Mesendoderm (in vitro differentiated cells): ENCODE data around the gene TSPAN15.
A peak's percentile ranks its signal among the peaks of the same experiment; 100 is the strongest.

Source experiments
- DNase-seq: peaks from one replicate; pipeline ENCODE4 v3.0.0; 2013
- H2AK5ac ChIP-seq: 2 replicates; pipeline ENCODE4 v1.6.1; 2013; ENCODE audit warnings: low read length, inconsistent platforms
- H2BK120ac ChIP-seq: 2 replicates; pipeline ENCODE4 v1.6.1; 2013; ENCODE audit warnings: low read depth, mild to moderate bottlenecking, low read length, moderate library complexity, mixed read lengths
- H2BK15ac ChIP-seq: replicated peaks from 2 replicates; pipeline ENCODE4 v1.6.1; 2013; ENCODE audit warnings: low read depth, mild to moderate bottlenecking, moderate library complexity
- H2BK5ac ChIP-seq: 2 replicates; pipeline ENCODE4 v1.6.1; 2013; ENCODE audit warnings: low read length, inconsistent platforms
- H3K18ac ChIP-seq: 2 replicates; pipeline ENCODE4 v1.6.1; 2013; ENCODE audit warnings: mild to moderate bottlenecking, low read length, mixed read lengths
- H3K23ac ChIP-seq: one replicate; pipeline ENCODE4 v1.6.1; 2013; ENCODE audit warnings: low read length
- H3K27ac ChIP-seq: 2 replicates; pipeline ENCODE4 v1.5.1; 2013; ENCODE audit warnings: low read depth, mild to moderate bottlenecking, inconsistent platforms, low read length, moderate library complexity
- H3K27me3 ChIP-seq: 2 replicates; pipeline ENCODE4 v1.6.1; 2013; ENCODE audit warnings: low read length, control low read depth, mild to moderate bottlenecking, inconsistent platforms; ENCODE audit not compliant: insufficient read depth, poor library complexity
- H3K36me3 ChIP-seq: 2 replicates; pipeline ENCODE4 v1.6.1; 2013; ENCODE audit warnings: low read length, inconsistent platforms; ENCODE audit not compliant: control insufficient read depth, insufficient read depth
- H3K4ac ChIP-seq: one replicate; pipeline ENCODE4 v1.6.1; 2013; ENCODE audit warnings: low read depth, mild to moderate bottlenecking, low read length, moderate library complexity
- H3K4me1 ChIP-seq: 2 replicates; pipeline ENCODE4 v1.6.1; 2013; ENCODE audit warnings: low read depth, low read length, inconsistent platforms; ENCODE audit not compliant: control insufficient read depth
- H3K4me2 ChIP-seq: 2 replicates; pipeline ENCODE4 v1.6.1; 2013; ENCODE audit warnings: low read length
- H3K4me3 ChIP-seq: 2 replicates; pipeline ENCODE4 v1.5.1; 2013; ENCODE audit warnings: mild to moderate bottlenecking, low read length
- H3K56ac ChIP-seq: one replicate; pipeline ENCODE4 v1.6.1; 2013; ENCODE audit warnings: low read length
- H3K79me1 ChIP-seq: 2 replicates; pipeline ENCODE4 v1.6.1; 2013; ENCODE audit warnings: low read length, inconsistent platforms
- H3K79me2 ChIP-seq: 2 replicates; pipeline ENCODE4 v1.6.1; 2013; ENCODE audit warnings: mild to moderate bottlenecking, low read length; ENCODE audit not compliant: control insufficient read depth, insufficient read depth
- H3K9ac ChIP-seq: 2 replicates; pipeline ENCODE4 v1.6.1; 2013; ENCODE audit warnings: low read length, inconsistent platforms
- H4K5ac ChIP-seq: one replicate; pipeline ENCODE4 v1.6.1; 2013; ENCODE audit warnings: low read length
- H4K8ac ChIP-seq: one replicate; pipeline ENCODE4 v1.6.1; 2013; ENCODE audit warnings: low read depth, mild to moderate bottlenecking, control low read depth, low read length, moderate library complexity
- WGBS: extraction: QIAGEN DNeasy Blood & Tissue Kit; methylation state at CpG from one replicate; pipeline ENCODE4 v1.1.7; 2013; ENCODE audit warnings: low lambda C conversion rate, missing lambda C conversion rate; ENCODE audit not compliant: insufficient coverage; ENCODE audit errors: extremely low coverage; 5-methylcytosine and 5-hydroxymethylcytosine counted together

The TSPAN15 gene

GRCh38 chr10:69409968-69410367 lies 41.3 kb upstream of the TSPAN15 start:
- Histone ChIP-seq H3K79me2 (no peaks in the 10 kb centered on the region), H3K56ac (no peak overlapping the region), H3K36me3 (no peaks in the 10 kb centered on the region), H2BK5ac (no peak overlapping the region), H3K27me3 (no peaks in the 10 kb centered on the region), H3K79me1 (no peaks in the 10 kb centered on the region), H3K9ac (no peak overlapping the region), H3K27ac (no peak overlapping the region), H3K18ac (no peak overlapping the region), H2BK15ac (no peak overlapping the region), H3K23ac (no peak overlapping the region), H3K4me1 (no peaks in the 10 kb centered on the region), H3K4ac (no peak overlapping the region), H3K4me2 (no peak overlapping the region), H2AK5ac (no peak overlapping the region), H2BK120ac (no peak overlapping the region), H4K5ac (no peak overlapping the region), H4K8ac (no peak overlapping the region), H3K4me3 (no peak overlapping the region)
- no CpG with 5 or more reads among the region's 6 CpGs for WGBS
- no peak for DNase-seq

GRCh38 chr10:69410487-69410886 lies 40.8 kb upstream of the TSPAN15 start:
- no peaks in the 10 kb centered on the region for H3K79me1 ChIP-seq
- H3K9ac ChIP-seq: no peak overlapping the region
- no peak overlapping the region for H3K23ac ChIP-seq
- no peak overlapping the region for H4K8ac ChIP-seq
- H3K27ac ChIP-seq: no peak overlapping the region
- H2AK5ac ChIP-seq: no peak overlapping the region
- no peaks in the 10 kb centered on the region for H3K4me1 ChIP-seq
- H4K5ac ChIP-seq: no peak overlapping the region
- H3K27me3 ChIP-seq: no peaks in the 10 kb centered on the region
- H2BK15ac ChIP-seq: no peak overlapping the region
- H2BK5ac ChIP-seq: no peak overlapping the region
- H3K4me3 ChIP-seq: no peak overlapping the region
- H2BK120ac ChIP-seq: no peak overlapping the region
- no peak overlapping the region for H3K4me2 ChIP-seq
- H3K36me3 ChIP-seq: no peaks in the 10 kb centered on the region
- H3K79me2 ChIP-seq: no peaks in the 10 kb centered on the region
- DNase-seq: peak; percentile 19
- WGBS: no CpG with 5 or more reads among the region's 10 CpGs
- no peak overlapping the region for H3K56ac ChIP-seq
- H3K4ac ChIP-seq: no peak overlapping the region
- no peak overlapping the region for H3K18ac ChIP-seq

- H3K23ac ChIP-seq: no peak overlapping the region
- no peak overlapping the region for H3K9ac ChIP-seq
- no peak overlapping the region for H2BK120ac ChIP-seq
- H2BK15ac ChIP-seq: no peak overlapping the region
- no peak overlapping the region for H2BK5ac ChIP-seq
- H3K18ac ChIP-seq: no peak overlapping the region
- DNase-seq: peak; percentile 49
- H3K4ac ChIP-seq: no peak overlapping the region
- no peaks in the 10 kb centered on the region for H3K4me1 ChIP-seq
- no peak overlapping the region for H4K8ac ChIP-seq
- H3K27me3 ChIP-seq: no peaks in the 10 kb centered on the region
- H3K27ac ChIP-seq: no peak overlapping the region
- no peak overlapping the region for H3K4me3 ChIP-seq
- H3K56ac ChIP-seq: no peak overlapping the region
- no peak overlapping the region for H3K4me2 ChIP-seq
- H2AK5ac ChIP-seq: no peak overlapping the region
- H3K79me1 ChIP-seq: no peaks in the 10 kb centered on the region
- no peak overlapping the region for H4K5ac ChIP-seq
- H3K79me2 ChIP-seq: no peaks in the 10 kb centered on the region
- no peaks in the 10 kb centered on the region for H3K36me3 ChIP-seq
- no CpG with 5 or more reads among the region's 4 CpGs for WGBS
Measured at GRCh38 chr10:69411476-69411875, 39.8 kb upstream of the TSPAN15 start.

GRCh38 chr10:69412232-69412790 lies 39.0 kb upstream of the TSPAN15 start:
- no peak overlapping the region for H3K9ac ChIP-seq
- WGBS: no CpG with 5 or more reads among the region's 3 CpGs
- no peak for DNase-seq
- no peak overlapping the region for H3K27ac ChIP-seq
- no peak overlapping the region for H3K18ac ChIP-seq
- H4K5ac ChIP-seq: no peak overlapping the region
- H3K4me2 ChIP-seq: no peak overlapping the region
- no peak overlapping the region for H3K4ac ChIP-seq
- no peak overlapping the region for H2AK5ac ChIP-seq
- H2BK15ac ChIP-seq: no peak overlapping the region
- H3K4me1 ChIP-seq: no peaks in the 10 kb centered on the region
- H3K36me3 ChIP-seq: no peaks in the 10 kb centered on the region
- no peak overlapping the region for H4K8ac ChIP-seq
- no peak overlapping the region for H3K56ac ChIP-seq
- H2BK120ac ChIP-seq: no peak overlapping the region
- H3K4me3 ChIP-seq: no peak overlapping the region
- no peak overlapping the region for H2BK5ac ChIP-seq
- H3K79me2 ChIP-seq: no peaks in the 10 kb centered on the region
- H3K79me1 ChIP-seq: no peaks in the 10 kb centered on the region
- H3K27me3 ChIP-seq: no peaks in the 10 kb centered on the region
- H3K23ac ChIP-seq: no peak overlapping the region

- Histone ChIP-seq H3K4ac (no peak overlapping the region), H2BK120ac (no peak overlapping the region)
- no CpG with 5 or more reads among the region's 13 CpGs for WGBS
Measured at GRCh38 chr10:69413221-69413865, 37.9 kb upstream of the TSPAN15 start.

More at GRCh38 chr10:69413221-69413865, 37.9 kb upstream of the TSPAN15 start:
- H2BK15ac ChIP-seq: no peak overlapping the region
- no peak overlapping the region for H3K9ac ChIP-seq
- H3K27ac ChIP-seq: no peak overlapping the region
- H3K56ac ChIP-seq: no peak overlapping the region
- no peaks in the 10 kb centered on the region for H3K79me1 ChIP-seq
- H3K18ac ChIP-seq: no peak overlapping the region
- H3K36me3 ChIP-seq: no peaks in the 10 kb centered on the region
- no peak overlapping the region for H3K4me2 ChIP-seq
- H3K79me2 ChIP-seq: no peaks in the 10 kb centered on the region
- no peak overlapping the region for H2BK5ac ChIP-seq
- H3K23ac ChIP-seq: no peak overlapping the region
- no peak overlapping the region for H3K4me3 ChIP-seq
- no peak overlapping the region for H4K5ac ChIP-seq
- no peak overlapping the region for H4K8ac ChIP-seq
- H3K27me3 ChIP-seq: no peaks in the 10 kb centered on the region
- H2AK5ac ChIP-seq: no peak overlapping the region
- DNase-seq: peak; percentile 86
- H3K4me1 ChIP-seq: no peaks in the 10 kb centered on the region
